Superior temporal gyrus (tissue), 1 donor: ENCODE results near the gene KCNQ1.

Experiments used
- DNase-seq: peaks from one replicate; pipeline ENCODE4 v3.0.0-alpha.2; 2016; ENCODE audit errors: extremely low spot score

KCNQ1 gene

GRCh38 chr11:2793701-2794045 lies 348.9 kb downstream of the KCNQ1 start:
- no peak for DNase-seq

- no peak for DNase-seq
Measured at GRCh38 chr11:2794046-2794967, 349.5 kb downstream of the KCNQ1 start.

- DNase-seq, result no peak
Measured at GRCh38 chr11:2794968-2795322, 350.1 kb downstream of the KCNQ1 start.

- DNase-seq, result no peak
Measured at GRCh38 chr11:2795491-2795991, 350.7 kb downstream of the KCNQ1 start.

GRCh38 chr11:2796091-2796490 lies 351.3 kb downstream of the KCNQ1 start:
- DNase-seq, result no peak

- no peak for DNase-seq
Measured at GRCh38 chr11:2796508-2797113, 351.8 kb downstream of the KCNQ1 start.

- DNase-seq, result no peak
Measured at GRCh38 chr11:2797121-2797711, 352.4 kb downstream of the KCNQ1 start.

GRCh38 chr11:2797741-2798361 lies 353.0 kb downstream of the KCNQ1 start:
- DNase-seq, result no peak

GRCh38 chr11:2798951-2799761 lies 354.3 kb downstream of the KCNQ1 start:
- DNase-seq, result no peak

GRCh38 chr11:2799881-2800654 lies 355.3 kb downstream of the KCNQ1 start:
- no peak for DNase-seq

GRCh38 chr11:2800655-2801531 lies 356.1 kb downstream of the KCNQ1 start:
- no peak for DNase-seq

GRCh38 chr11:2801711-2802388 lies 357.0 kb downstream of the KCNQ1 start:
- no peak for DNase-seq

- DNase-seq, result no peak
Measured at GRCh38 chr11:2802389-2803185, 357.8 kb downstream of the KCNQ1 start.

GRCh38 chr11:2803186-2804091 lies 358.6 kb downstream of the KCNQ1 start:
- DNase-seq, result no peak

- DNase-seq, result no peak
Measured at GRCh38 chr11:2804189-2804588, 359.4 kb downstream of the KCNQ1 start.

GRCh38 chr11:2804701-2805387 lies 360.0 kb downstream of the KCNQ1 start:
- no peak for DNase-seq
